ENCODE results near the gene AKAP9. TPM values are rescaled to one million over a fixed set of nuclear protein-coding genes. Genes with fewer than 3 reads are reported as not detected.

Gene AKAP9
- total RNA-seq, 1 experiment from 2014 or later: 62.6 TPM

DNA sequence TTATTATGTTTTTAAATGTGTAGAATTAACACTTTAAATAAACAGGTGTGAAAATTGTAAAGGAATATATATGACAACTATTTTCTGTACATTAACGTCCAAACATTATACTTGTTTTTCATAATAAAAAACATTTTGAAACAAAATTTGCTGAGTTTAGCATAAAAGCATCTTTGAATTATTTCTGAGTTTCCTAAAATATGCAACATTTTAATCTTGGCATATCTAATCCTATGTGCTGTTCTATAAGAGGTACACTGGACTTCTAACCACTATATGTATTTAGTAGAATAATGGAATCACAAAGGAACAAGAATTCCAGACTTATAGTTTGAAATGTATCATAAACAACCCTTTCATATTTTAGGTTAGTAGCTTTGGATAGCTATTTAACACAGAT is 16.6 kb downstream of the AKAP9 start:
- H3K27me3 ChIP-seq (replicated peaks; ENCODE audit: insufficient read depth, low read depth, low read length, poor library complexity): no peaks in the 10 kb centered on the region
- intact Hi-C loops (cut with micrococcal nuclease; ENCODE audit: unreplicated experiment): no loop called here
- CTCF ChIA-PET: no interaction called here
- POLR2A ChIA-PET (ENCODE audit: low non-redundant PET): no interaction called here
- TF ChIP-seq EZH2 (IDR thresholded peaks at IDR 0.05; ENCODE audit: borderline replicate concordance, low read depth, low read length, poor library complexity, severe bottlenecking): no peak
- TF ChIP-seq, protein P1, sequence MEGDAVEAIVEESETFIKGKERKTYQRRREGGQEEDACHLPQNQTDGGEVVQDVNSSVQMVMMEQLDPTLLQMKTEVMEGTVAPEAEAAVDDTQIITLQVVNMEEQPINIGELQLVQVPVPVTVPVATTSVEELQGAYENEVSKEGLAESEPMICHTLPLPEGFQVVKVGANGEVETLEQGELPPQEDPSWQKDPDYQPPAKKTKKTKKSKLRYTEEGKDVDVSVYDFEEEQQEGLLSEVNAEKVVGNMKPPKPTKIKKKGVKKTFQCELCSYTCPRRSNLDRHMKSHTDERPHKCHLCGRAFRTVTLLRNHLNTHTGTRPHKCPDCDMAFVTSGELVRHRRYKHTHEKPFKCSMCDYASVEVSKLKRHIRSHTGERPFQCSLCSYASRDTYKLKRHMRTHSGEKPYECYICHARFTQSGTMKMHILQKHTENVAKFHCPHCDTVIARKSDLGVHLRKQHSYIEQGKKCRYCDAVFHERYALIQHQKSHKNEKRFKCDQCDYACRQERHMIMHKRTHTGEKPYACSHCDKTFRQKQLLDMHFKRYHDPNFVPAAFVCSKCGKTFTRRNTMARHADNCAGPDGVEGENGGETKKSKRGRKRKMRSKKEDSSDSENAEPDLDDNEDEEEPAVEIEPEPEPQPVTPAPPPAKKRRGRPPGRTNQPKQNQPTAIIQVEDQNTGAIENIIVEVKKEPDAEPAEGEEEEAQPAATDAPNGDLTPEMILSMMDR (conservative IDR thresholded peaks at IDR 0.05; ENCODE audit: low read depth, low read length): no peak
- H3K36me3 ChIP-seq (ENCODE audit: insufficient read depth, low read length, poor library complexity, severe bottlenecking): no peaks in the 10 kb centered on the region
- DNase-seq (ENCODE audit: low spot score): no peak
- no TSS peak for BruUV-seq (replicated peaks)
- no peak overlapping the region for H3K4me3 ChIP-seq (ENCODE audit: low read depth, low read length, poor library complexity, severe bottlenecking)
- peaks cover 18% of the 10 kb centered on the region for H3K9me3 ChIP-seq (ENCODE audit: low read depth, low read length, poor library complexity, severe bottlenecking)
- no peak overlapping the region for H3K27ac ChIP-seq (ENCODE audit: low read depth, low read length, poor library complexity, severe bottlenecking)
- H3K4me1 ChIP-seq (ENCODE audit: insufficient read depth, low read length, poor library complexity, severe bottlenecking): no peaks in the 10 kb centered on the region

DNA sequence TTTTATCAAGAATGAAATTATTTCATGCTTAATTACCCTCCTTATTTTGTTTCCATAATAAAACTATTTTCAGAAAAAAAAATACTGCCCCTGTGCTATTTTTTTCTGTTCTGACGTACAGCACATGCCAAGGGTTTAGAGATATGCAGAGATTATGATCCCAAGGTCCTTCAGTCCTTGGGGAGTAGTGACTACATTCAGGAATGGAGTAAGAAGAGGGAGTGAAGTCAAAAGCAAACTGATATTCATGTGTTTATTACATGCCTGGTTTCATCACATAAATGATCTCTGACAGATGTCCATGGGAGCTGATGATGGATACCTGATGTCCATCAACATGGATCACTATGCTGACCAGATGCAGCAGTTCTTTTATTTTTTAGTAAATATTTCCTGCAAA is 17.2 kb downstream of the AKAP9 start:
- H3K36me3 ChIP-seq (ENCODE audit: insufficient read depth, low read length, poor library complexity, severe bottlenecking): no peaks in the 10 kb centered on the region
- CTCF ChIA-PET: no interaction called here
- DNase-seq (ENCODE audit: low spot score): no peak
- H3K4me1 ChIP-seq (ENCODE audit: insufficient read depth, low read length, poor library complexity, severe bottlenecking): no peaks in the 10 kb centered on the region
- peaks cover 18% of the 10 kb centered on the region for H3K9me3 ChIP-seq (ENCODE audit: low read depth, low read length, poor library complexity, severe bottlenecking)
- TF ChIP-seq, protein P1 (conservative IDR thresholded peaks at IDR 0.05; ENCODE audit: low read depth, low read length): no peak
- TF ChIP-seq EZH2 (IDR thresholded peaks at IDR 0.05; ENCODE audit: borderline replicate concordance, low read depth, low read length, poor library complexity, severe bottlenecking): no peak
- intact Hi-C loops (cut with micrococcal nuclease; ENCODE audit: unreplicated experiment): no loop called here
- no peak overlapping the region for H3K4me3 ChIP-seq (ENCODE audit: low read depth, low read length, poor library complexity, severe bottlenecking)
- H3K27me3 ChIP-seq (replicated peaks; ENCODE audit: insufficient read depth, low read depth, low read length, poor library complexity): no peaks in the 10 kb centered on the region
- BruUV-seq (replicated peaks): no TSS peak
- POLR2A ChIA-PET (ENCODE audit: low non-redundant PET): no interaction called here
- no peak overlapping the region for H3K27ac ChIP-seq (ENCODE audit: low read depth, low read length, poor library complexity, severe bottlenecking)

DNA sequence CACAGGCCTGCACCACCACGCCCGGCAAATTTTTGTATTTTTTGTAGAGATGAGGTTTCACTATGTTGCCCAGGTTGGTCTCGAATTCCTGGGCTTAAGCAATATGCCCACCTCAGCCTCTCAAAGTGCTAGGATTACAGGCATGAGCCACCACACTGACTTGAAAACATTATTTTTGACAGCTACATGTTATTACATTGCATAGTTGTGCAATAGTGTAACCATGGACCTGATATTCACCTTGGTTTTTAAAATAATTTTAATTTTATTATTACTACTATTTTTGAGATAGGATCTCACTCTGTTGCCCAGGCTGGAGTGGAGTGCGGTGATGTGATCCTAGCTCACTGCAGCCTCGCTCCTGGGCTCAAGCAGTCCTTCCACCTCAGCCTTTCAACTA is 18.4 kb downstream of the AKAP9 start:
- Histone ChIP-seq H3K4me3 (ENCODE audit: low read depth, low read length, poor library complexity, severe bottlenecking) (no peak overlapping the region), H3K27me3 (replicated peaks; ENCODE audit: insufficient read depth, low read depth, low read length, poor library complexity) (no peaks in the 10 kb centered on the region), H3K27ac (ENCODE audit: low read depth, low read length, poor library complexity, severe bottlenecking) (no peak overlapping the region), H3K36me3 (ENCODE audit: insufficient read depth, low read length, poor library complexity, severe bottlenecking) (no peaks in the 10 kb centered on the region), H3K9me3 (ENCODE audit: low read depth, low read length, poor library complexity, severe bottlenecking) (peaks cover 18% of the 10 kb centered on the region), H3K4me1 (ENCODE audit: insufficient read depth, low read length, poor library complexity, severe bottlenecking) (no peaks in the 10 kb centered on the region)
- BruUV-seq (replicated peaks): no TSS peak
- CTCF ChIA-PET: no interaction called here
- intact Hi-C loops (cut with micrococcal nuclease; ENCODE audit: unreplicated experiment): no loop called here
- POLR2A ChIA-PET (ENCODE audit: low non-redundant PET): no interaction called here
- TF ChIP-seq, protein P1 (conservative IDR thresholded peaks at IDR 0.05; ENCODE audit: low read depth, low read length): no peak
- TF ChIP-seq EZH2 (IDR thresholded peaks at IDR 0.05; ENCODE audit: borderline replicate concordance, low read depth, low read length, poor library complexity, severe bottlenecking): no peak
- no peak for DNase-seq (ENCODE audit: low spot score)

Data from A673 (cell line).